Ramos (cell line): ENCODE measurements around the gene ARHGEF18.
"Not testable (repeated sequence)": the region's sequence is repeated elsewhere in the genome, so short reads cannot be mapped to it uniquely, and the experiment has no call there.

Experiments
- in situ Hi-C: fragments of 300-500 bp; cut with MboI; formaldehyde crosslinking; loops from one replicate; pipeline ENCODE4 v1.14.3; 2022; ENCODE audit warnings: low sequenced_read_pairs; ENCODE audit not compliant: unreplicated experiment

The ARHGEF18 gene

DNA sequence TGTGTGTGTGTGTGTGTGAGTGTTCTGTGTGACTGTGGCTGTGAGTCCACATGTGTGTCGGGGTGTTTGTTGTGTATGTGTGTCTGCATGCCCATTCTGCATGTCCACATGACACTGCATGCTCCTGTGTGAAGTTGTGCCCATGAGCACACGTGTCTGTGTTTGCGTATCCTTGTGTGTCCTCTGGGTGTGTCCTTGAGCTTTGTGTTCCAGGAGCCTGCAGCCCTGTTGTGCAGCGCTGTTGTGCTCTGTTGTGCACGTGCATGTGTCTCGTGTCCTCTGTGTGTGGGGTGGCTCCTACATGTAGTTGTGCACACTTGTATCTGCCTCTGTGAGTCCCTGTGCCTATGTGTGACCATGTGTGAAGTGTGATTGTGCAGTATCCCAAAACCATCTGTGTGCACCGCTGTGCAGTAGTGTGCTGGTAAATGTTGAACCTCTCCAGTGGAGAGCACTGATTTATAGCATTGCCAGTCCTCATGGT is 2.2 kb upstream of the ARHGEF18 start:
- in situ Hi-C loops: no loop called here

DNA sequence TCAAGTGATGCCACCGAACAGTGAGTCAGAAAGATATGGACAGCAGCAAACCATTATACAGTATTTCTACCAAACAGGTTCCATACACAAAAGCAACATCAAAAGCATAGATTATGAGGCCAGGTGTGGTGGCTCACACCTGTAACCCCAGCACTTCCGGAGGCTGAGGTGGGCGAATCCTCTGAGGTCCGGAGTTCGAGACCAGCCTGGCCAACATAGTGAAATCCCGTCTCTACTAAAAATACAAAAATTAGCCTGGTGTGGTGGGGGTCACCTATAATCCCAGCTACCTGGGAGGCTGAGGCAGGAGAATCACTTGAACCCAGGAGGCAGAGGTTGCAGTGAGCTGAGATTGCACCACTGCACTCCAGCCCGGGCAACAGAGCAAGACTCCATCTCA is 1.7 kb upstream of the ARHGEF18 start:
- in situ Hi-C loops: not testable (repeated sequence)

DNA sequence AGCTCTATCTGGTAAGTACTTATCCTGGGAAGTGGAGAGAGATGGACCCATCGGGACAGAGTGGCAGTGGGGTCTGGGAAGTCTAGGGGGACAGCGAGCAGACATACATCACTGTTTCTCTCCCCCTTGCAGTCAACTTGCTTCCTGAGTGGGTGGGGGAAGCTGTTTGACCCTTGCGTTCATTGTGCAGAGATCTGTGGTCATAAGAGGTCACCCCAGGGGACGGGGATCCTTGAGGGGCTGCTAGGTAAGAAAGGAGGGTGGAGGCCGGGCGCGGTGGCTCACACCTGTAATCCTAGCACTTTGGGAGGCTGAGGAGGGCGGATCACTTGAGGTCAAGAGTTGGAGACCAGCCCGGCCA is 474 bp downstream of the ARHGEF18 start:
- in situ Hi-C loops: no loop called here

DNA sequence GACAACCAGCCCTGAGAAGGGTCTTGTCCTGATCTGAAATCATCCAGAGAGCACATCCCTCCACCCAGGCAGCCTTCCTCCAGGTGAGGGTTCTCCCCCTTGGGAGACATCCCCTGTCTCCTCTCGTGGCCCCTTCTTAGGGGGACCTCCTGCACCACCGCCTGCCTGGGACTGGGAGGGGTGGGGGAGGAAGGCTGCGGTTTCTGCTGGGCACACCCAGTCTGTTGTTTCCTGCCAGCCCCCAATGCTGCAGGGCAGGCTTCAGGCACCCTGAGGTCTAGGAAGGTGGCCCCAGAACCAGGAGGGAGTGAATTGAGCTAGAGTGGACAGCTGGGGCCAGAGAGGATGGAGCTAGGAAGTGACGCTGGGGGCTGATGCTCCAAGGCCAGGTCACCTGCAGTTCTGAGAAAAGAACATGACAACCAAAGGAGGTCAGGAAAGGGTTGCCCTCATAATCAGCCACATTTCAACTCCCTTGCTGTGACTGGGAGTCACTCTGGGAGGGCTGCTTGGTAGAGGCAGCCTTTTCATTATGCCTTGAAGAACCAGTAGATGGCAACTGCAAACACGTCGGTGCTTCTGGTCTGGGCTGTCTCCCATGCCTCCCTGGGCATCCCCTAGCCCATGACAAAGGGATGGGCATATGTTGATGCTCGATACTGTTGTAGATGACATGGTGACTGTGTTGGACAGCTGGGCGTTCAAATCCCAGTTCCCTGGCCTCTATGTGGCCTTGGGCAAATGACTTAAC is 1.4 kb downstream of the ARHGEF18 start:
- in situ Hi-C loops: no loop called here

DNA sequence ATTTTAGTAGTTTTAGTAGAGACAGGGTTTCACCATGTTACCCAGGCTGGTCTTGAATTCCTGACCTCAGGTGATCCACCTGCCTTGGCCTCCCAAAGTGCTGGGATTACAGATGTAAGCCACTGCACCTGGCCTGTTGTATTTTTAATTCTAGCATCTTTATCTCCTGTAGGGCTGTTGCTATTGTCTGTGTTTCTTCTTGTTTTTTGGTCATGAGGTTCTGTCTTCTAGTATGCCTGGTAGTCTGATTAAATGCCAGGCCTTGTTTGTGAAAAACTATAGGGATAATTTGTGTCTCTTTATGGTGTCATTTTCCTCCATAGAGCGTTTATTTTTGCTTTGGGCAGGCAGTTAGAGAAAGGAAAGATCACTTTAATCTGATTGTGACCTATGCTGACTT is 3.1 kb downstream of the ARHGEF18 start:
- in situ Hi-C loops: no loop called here

DNA sequence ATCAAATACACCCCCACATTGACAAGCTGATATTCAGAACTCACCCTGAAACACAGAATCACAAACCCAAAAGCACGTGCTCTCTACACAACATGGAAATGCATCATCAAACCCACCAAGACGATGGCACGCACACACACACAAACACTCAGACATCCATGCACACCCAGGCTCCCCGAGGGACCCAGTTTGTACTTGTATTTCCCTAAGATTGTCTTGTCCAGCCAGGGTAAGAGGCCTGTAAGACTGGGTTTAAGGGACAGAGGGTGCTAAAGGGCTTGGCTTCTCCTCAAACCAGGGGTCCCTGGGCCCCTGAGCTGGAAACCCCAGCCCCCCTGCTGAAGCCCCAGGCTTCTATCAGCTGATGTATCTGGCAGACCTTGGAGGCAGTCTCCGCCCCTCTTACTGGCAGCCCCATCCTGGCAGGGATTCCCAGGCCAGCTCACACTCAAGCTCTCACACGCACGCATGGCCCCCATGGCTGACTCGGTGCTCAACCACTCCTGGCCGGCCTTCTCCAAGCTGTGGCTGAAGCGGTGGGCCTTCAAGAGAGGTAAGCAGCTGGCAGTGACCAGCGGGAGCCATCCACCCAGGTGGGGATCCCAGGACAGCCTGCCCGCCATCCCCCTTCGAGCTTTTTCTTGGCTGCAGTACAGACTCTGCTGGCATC is 6.5 kb downstream of the ARHGEF18 start:
- in situ Hi-C loops: no loop called here

DNA sequence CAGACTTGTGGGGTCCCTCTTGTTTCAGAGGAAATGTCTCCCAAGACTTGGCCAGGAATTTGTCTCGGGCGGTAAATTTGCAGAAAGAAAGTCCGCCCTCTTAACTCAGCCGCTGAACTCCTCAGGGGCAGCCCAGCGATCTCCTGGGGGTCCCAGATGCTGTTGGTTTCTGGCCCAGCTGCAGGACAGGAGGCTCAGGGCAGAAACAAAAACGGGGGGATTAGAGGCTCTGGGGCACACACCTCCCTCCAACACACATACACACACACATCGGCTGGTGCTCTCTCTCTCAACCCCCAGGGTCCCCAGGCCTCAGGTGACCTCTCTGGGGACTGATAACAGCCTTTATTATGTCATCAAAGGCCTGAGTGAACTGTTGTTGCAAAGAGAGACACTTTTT is 7.1 kb downstream of the ARHGEF18 start:
- in situ Hi-C loops: no loop called here

DNA sequence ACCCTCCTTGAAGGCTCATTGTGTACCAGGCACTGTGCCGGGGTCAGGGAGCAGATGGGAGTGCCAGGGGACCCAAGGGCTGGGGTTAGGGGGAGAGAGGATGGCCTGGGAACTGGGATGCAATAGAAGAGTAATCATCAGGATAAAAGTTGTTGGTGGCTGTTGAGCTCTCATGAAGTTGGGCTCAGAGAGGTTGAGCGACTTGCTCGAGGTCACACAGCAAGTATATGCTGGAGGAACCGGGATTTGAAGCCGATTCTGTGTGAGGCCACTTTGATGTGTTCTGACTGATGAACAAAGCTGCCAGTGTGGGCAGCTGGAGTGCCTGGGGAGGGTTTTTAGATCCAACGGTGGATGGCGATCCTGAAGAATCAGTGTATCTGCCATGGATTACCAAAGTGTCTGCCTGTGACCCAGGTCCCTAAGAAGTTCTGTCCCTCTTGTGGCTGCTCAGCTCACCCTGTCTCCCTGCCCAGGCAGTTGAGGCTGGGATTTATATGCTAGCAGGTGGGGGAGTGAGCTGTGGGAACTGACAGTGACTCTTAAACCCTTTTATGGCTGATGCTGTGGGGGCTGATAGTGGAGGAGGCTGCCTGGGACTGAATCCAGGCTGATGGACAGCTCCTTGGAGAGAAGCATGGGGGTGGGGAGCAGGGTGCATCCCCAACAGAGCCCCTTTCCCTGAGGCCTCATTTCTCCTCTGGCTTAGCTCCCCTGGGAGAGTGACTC is 8.3 kb downstream of the ARHGEF18 start:
- in situ Hi-C loops: no loop called here

DNA sequence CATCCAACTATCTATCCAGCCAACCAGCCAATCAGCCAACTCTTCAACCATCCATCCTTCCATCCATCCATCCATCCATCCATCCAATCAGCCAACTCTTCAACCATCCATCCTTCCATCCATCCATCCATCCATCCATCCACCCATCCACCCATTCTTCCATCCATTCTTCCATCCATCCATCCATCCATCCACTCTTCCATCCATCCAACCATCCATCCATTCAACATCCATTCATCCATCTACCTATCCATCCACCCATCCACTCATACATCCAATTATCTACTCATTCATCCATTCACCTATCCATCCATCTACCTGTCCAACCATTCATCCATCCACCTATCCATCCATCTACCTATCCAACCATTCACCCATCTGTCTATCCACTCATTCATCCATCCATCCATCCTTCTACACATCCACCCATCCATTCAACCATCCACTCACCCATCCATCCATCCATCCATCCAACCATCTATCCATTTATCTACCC is 9.4 kb downstream of the ARHGEF18 start:
- in situ Hi-C loops: no loop called here

DNA sequence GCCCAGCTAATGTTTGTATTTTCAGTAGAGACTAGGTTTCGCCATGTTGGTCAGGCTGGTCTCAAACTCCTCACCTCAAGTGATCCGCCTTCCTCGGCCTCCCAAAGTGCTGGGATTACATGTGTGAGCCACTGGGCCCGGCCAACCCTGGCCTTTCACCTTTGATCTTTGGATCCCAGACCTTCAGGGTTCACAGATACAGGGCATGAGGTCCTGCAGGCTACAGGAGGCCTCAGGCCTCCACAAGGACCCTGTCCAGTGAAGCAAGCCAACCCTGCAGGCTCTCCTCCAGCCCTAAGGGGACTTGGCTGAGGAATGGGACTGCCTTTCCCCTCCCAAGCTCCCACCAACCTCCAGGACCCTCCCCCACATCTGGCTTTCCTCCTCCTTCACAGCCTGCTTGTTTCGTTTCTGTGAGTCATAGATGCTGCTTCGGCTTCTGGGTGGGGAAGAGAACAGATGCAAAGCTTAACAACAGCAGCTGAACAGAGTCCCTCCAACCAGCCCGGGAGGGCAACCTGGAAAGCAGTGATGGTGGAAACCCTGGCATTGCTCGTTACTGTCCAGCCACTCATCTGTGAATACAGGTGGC is 11.8 kb downstream of the ARHGEF18 start:
- in situ Hi-C loops: no loop called here

DNA sequence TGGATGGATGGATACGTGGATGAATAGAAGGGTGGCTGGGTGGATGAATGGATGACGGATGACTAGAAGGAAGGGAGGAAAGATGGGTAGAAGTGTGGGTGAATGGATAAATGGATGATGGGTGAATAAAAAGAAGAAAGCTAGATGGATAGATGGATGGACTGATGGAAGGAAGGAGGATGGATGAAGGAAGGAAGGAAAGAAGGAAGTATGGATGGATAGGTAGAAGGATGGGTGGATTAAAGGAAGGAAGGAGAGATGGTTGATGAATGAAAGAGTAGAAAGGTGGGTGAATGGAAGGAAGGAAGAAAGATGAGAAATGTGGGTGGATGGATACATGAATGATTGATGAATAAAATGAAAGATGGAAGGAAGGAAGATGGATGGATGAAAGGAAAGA is 14.5 kb downstream of the ARHGEF18 start:
- in situ Hi-C loops: no loop called here

DNA sequence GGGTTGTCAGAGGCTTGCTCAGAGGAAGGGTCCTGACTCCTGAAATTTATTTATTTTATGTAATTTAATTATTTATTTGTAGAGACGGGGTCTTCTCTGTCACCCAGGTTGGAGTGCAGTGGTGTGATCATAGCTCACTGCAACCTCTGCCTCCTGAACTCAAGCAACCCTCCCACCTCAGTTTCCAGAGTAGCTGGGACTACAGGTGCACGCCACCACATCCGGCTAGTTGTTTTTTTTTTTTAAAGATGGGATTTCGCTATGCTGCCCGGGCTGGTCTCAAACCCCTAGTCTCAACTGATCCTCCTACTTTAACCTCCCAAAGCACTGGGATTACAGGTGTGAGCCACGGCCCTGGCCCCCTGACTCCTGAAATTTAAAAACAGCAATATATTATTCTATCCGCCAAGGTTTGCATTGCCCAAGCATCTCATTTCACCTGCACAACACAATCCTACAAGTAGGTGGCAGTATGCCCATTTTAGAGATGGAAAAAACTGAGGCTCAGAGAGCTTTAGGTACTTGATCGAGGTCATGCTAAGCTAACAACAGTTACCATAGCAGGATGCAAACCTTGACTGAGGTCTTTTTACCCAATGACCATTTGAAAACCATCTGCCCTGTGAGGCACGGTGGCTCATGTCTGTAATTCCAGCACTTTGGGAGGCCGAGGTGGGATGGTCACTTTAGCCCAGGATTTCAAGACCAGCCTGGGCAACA is 18.1 kb downstream of the ARHGEF18 start:
- in situ Hi-C loops: no loop called here

DNA sequence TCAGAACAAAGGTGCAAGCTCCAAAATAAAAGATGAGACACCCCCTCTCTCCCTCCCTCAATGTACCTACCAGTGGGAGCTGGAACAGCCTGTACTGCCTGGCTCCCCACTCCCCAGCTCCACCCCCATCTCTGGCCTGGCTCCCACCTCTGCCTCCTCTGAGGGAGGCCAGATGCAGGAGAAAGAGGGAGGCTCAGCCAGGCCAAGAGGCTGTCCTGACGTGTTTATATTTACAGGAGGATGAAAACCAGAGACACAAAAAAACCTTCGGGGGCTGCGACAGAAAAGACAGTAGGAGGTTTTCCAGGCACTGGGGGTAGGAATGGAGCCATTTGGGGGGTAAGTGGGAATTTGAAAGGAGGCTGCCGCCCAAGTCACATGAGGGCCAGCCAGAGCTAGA is 19.7 kb downstream of the ARHGEF18 start:
- in situ Hi-C loops: no loop called here

DNA sequence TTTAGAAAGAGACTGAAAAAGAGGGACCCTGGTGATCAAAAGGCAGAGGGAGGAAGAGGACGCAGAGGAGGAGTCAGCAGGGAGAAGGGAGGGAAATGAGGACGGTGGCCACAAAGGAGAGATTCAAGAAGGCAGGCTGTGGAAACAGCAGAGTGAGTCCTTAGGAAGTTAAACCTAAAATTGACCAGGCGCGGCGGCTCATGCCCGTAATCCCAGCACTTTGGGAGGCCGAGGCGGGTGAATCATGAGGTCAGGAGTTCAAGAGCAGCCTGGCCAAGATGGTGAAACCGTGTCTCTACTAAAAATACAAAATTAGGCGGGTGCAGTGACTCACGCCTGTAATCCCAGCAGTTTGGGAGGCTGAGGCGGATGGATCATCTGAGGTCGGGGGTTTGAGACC is 20.1 kb downstream of the ARHGEF18 start:
- in situ Hi-C loops: not testable (repeated sequence)

DNA sequence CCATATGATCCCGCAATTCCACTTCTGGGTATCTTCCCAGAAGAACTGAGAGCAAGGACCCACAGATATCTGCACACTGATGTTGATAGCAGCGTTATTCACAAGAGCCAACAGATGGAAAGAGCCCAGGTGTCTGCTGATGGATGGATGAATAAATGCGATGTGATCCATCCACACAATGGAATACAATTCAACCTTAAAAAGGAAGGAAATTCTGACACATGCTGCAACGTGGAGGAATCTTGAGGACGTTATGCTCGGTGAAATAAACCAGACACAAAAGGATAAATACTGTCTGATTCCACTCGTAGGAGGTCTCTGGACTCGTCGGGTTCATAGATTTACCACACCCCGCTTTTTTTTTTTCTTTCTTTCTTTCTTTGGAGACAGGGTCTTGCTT is 21.8 kb downstream of the ARHGEF18 start:
- in situ Hi-C loops: no loop called here

DNA sequence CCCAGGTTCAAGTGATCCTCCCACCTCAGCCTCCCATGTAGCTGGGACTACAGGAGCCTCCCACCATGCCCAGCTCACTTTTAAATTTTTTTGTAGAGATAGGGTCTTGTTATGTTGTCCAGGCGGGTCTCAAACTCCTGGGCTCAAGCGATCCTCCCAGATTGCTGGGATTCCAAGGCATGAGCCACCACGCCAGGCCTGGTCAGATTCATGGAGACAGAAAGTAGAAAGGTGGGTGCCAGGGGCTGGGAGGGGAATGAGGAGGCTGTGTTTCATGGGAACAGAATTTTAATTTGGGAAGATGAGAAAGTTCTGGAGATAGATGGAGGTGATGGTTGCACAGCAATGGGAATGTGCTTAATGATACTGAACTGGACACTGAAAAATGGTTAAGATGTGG is 22.3 kb downstream of the ARHGEF18 start:
- in situ Hi-C loops: no loop called here

DNA sequence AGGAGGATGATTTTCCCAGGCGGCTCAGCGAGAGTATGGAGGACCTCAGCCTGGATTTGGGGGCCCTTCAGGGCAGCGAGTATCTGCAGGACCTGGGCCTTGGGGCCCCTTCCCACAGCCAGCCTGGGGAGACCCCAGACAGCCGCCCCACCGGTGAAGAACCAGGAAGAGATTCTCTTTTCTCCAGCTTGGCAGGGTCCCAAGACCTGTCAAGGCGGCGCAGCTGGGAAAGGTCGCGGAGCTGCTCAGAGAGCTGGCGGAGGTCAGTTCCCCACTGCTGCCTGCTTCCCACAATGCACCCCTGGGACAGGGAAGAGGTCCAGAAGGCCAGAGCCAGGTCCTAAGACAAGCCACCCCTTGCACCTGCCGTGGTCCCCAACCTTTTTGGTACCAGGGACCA is 24.1 kb downstream of the ARHGEF18 start:
- in situ Hi-C loops: no loop called here

DNA sequence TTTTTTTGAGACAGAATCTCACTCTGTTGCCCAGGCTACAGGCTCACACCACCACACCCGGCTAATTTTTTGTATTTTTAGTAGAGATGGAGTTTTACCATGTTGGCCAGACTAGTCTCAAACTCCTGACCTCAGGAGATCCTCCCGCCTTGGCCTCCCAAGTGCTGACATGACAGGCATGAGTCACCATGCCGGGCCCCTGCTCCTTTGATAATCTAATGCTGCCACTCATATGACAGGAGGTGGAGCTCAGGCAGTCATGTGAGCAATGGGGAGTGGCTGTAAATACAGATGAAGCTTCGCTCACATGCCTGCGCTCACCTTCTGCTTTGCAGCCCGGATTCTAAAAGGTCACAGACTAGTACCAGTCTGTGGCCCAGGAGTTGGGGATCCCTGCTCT is 25.1 kb downstream of the ARHGEF18 start:
- in situ Hi-C loops: no loop called here

DNA sequence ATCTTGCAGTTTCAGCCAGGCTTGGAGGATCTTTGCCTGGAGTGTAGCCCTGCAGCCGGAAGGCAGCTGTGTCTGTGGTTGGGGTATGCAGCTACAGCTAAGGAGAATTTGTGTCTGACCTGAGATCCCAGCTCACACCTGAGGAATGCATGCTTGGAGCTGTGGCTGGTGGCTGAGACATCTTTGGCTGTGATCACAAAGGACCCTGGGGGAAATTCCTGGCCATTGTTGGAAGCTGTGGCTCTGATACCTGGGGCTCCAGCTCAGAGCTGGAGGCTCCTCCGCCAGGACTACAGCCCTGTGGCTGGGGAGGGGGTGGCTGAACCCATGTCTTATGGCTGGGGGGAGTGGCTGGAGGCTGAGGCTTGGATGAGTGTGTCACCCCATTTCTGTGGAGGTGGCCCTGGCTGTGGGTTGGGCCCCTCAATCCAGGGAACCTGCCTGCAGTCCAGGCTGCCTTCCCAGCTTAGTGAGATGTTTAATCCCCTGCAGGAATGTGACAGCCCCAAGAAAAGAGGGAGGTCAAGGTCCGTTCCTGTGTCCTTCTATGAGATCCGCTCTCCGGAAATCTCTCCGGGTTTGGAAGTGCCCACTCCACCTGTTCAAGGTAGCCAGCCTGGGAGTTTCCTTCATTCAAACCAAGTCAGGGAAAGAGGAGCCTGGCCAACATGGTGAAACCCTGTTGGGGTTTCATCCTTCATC is 27.6 kb downstream of the ARHGEF18 start:
- in situ Hi-C loops: no loop called here

DNA sequence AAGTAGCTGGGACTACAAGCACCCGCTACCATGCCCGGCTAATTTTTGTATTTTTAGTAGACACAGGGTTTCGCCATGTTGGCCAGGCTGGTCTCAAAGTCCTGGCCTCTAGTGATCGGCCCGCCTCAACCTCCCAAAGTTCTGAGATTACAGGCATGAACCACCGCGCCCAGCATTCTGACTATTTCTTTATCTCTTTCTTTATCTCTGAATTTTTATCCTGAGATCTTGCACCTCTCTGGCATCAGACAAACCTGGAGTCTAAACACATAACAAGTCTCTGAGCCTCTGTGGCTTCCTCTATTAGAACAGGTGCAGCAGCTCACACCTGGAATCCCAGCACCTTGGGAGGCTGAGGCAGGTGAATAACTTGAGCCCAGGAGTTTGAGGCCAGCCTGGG is 28.5 kb downstream of the ARHGEF18 start:
- in situ Hi-C loops: no loop called here
